Astrocyte (in vitro differentiated cells and primary cell): ENCODE measurements around the gene SLC22A31. TPM values are rescaled to one million over a fixed set of nuclear protein-coding genes. Genes with fewer than 3 reads are reported as not detected.

Experiments
- DNase-seq: peaks from one replicate; pipeline ENCODE4 v3.0.0-alpha.2; 2010; ENCODE audit warnings: low read depth
- FAIRE-seq: peaks from 2 replicates; lab custom pipeline; 2011; peaks lifted over from hg19 to GRCh38; lab: Jason Lieb, UNC
- H2AFZ ChIP-seq: 2 replicates; pipeline ENCODE4 v1.6.0; 2012; ENCODE audit warnings: low read depth, low read length, inconsistent platforms
- H3K27ac ChIP-seq: 2 replicates; pipeline ENCODE4 v1.5.1; 2011; ENCODE audit warnings: low read depth, low read length, inconsistent platforms
- H3K27me3 ChIP-seq: 2 replicates; pipeline ENCODE4 v1.6.0; 2011; ENCODE audit warnings: low read length, inconsistent platforms; ENCODE audit not compliant: insufficient read depth
- H3K36me3 ChIP-seq: 2 replicates; pipeline ENCODE4 v1.5.1; 2011; ENCODE audit warnings: low read length, inconsistent platforms; ENCODE audit not compliant: insufficient read depth
- H3K4me1 ChIP-seq: 2 replicates; pipeline ENCODE4 v1.5.1; 2011; ENCODE audit warnings: low read length, inconsistent platforms; ENCODE audit not compliant: insufficient read depth
- H3K4me2 ChIP-seq: 2 replicates; pipeline ENCODE4 v1.6.0; 2012; ENCODE audit warnings: low read length, inconsistent platforms
- H3K4me3 ChIP-seq: 2 replicates; pipeline ENCODE4 v1.5.1; 2011; ENCODE audit warnings: low read depth, mild to moderate bottlenecking, low read length, inconsistent platforms; ENCODE audit not compliant: insufficient read depth
- H3K79me2 ChIP-seq: 2 replicates; pipeline ENCODE4 v1.6.0; 2012; ENCODE audit warnings: mild to moderate bottlenecking, low read length, inconsistent platforms; ENCODE audit not compliant: insufficient read depth
- H3K9ac ChIP-seq: 2 replicates; pipeline ENCODE4 v1.6.0; 2012; ENCODE audit warnings: mild to moderate bottlenecking, low read length, inconsistent platforms
- H3K9me3 ChIP-seq: 2 replicates; pipeline ENCODE4 v1.5.1; 2012; ENCODE audit warnings: low read depth, mild to moderate bottlenecking, low read length, inconsistent platforms; ENCODE audit not compliant: insufficient read depth
- H4K20me1 ChIP-seq: 2 replicates; pipeline ENCODE4 v1.6.0; 2012; ENCODE audit warnings: low read length, inconsistent platforms; ENCODE audit not compliant: insufficient read depth
- H3K27ac Mint-ChIP-seq: one replicate; pipeline ENCODE4 v1.8.0; 2021; ENCODE audit warnings: mild to moderate bottlenecking, mixed read lengths; ENCODE audit not compliant: unreplicated experiment
- H3K27me3 Mint-ChIP-seq: one replicate; pipeline ENCODE4 v1.8.0; 2021; ENCODE audit warnings: low read depth, mixed read lengths; ENCODE audit not compliant: unreplicated experiment
- H3K36me3 Mint-ChIP-seq: one replicate; pipeline ENCODE4 v1.8.0; 2021; ENCODE audit warnings: low read depth, mixed read lengths; ENCODE audit not compliant: unreplicated experiment
- H3K4me1 Mint-ChIP-seq: one replicate; pipeline ENCODE4 v1.8.0; 2021; ENCODE audit warnings: low read depth, mixed read lengths; ENCODE audit not compliant: unreplicated experiment
- H3K4me3 Mint-ChIP-seq: one replicate; pipeline ENCODE4 v1.8.0; 2021; ENCODE audit warnings: mild to moderate bottlenecking, moderate library complexity, mixed read lengths; ENCODE audit not compliant: unreplicated experiment
- H3K9me3 Mint-ChIP-seq: one replicate; pipeline ENCODE4 v1.8.0; 2021; ENCODE audit warnings: mild to moderate bottlenecking, mixed read lengths; ENCODE audit not compliant: unreplicated experiment
- CTCF ChIP-seq: IDR thresholded peaks from 2 replicates; pipeline ENCODE4 v1.5.1; 2011; ENCODE audit warnings: low read depth, mild to moderate bottlenecking, inconsistent platforms, low read length, moderate library complexity; ENCODE audit not compliant: insufficient read depth
- EZH2 ChIP-seq: IDR thresholded peaks from 2 replicates; pipeline ENCODE4 v1.6.1; 2012; ENCODE audit warnings: mild to moderate bottlenecking, low read length, inconsistent platforms; ENCODE audit not compliant: insufficient read depth
- total RNA-seq: library from RNA; stranded (reverse); gene quantifications from 2 replicates; pipeline ENCODE4 v1.2.1, GENCODE V29; 2021

SLC22A31 gene
- total RNA-seq, 1 donor from 2014 or later = 1.3 TPM

DNA sequence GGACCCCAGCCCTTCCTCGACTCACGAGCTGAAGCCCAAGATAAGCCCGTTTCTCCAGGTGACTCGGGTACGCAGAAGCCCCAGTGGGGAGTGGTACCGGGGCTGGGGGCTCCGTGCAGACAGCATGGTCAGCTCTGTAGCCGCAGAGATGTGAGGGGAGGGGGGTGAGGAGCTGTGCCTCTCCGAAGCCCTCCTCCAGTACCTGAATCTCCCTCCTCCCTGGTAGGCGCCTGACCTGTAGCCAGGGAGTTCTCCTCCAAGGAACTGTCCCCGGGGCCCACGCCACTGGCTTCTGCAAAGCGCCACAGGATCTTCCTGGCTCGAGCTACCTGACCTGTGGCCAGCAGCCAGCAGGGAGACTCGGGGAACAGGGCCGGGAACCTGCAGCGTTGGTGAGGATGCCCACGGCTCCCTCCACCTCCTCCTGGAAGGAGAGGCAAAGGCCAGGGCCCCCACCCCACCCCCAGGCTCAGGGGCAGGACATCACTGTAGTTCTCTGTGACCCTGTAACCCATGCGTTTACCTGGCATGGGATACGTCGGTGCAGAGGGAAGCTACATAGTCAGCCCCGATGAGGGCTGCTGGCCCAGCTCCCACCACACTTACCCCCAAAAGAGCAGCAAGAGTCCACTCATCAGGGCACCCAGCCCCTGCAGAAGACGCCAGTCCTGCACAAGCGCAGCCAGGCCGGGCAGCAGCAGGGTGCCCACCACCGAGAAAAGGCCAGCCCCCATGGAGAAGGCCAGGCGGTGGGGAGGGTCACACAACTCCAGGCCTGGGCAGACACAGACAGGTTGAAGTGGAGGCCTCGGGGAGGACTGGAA lies 1.7 kb downstream of the SLC22A31 start:
- H3K36me3 Mint-ChIP-seq = no peaks in the 10 kb centered on the region
- Histone ChIP-seq H2AFZ (no peak overlapping the region), H3K9ac (no peak overlapping the region), H3K4me3 (no peak overlapping the region), H3K27me3 (peaks cover 22% of the 10 kb centered on the region), H4K20me1 (no peaks in the 10 kb centered on the region), H3K9me3 (peaks cover 4% of the 10 kb centered on the region), H3K4me1 (no peaks in the 10 kb centered on the region), H3K36me3 (no peaks in the 10 kb centered on the region), H3K27ac (no peak overlapping the region), H3K79me2 (no peaks in the 10 kb centered on the region), H3K4me2 (no peak overlapping the region)
- peaks cover 30% of the 10 kb centered on the region for H3K27me3 Mint-ChIP-seq
- no peak overlapping the region for H3K27ac Mint-ChIP-seq
- TF ChIP-seq CTCF (no peak), EZH2 (no peak)
- H3K9me3 Mint-ChIP-seq = peaks cover 9% of the 10 kb centered on the region
- DNase-seq (no peak), FAIRE-seq (no peak)
- no peak overlapping the region for H3K4me3 Mint-ChIP-seq
- no peaks in the 10 kb centered on the region for H3K4me1 Mint-ChIP-seq

DNA sequence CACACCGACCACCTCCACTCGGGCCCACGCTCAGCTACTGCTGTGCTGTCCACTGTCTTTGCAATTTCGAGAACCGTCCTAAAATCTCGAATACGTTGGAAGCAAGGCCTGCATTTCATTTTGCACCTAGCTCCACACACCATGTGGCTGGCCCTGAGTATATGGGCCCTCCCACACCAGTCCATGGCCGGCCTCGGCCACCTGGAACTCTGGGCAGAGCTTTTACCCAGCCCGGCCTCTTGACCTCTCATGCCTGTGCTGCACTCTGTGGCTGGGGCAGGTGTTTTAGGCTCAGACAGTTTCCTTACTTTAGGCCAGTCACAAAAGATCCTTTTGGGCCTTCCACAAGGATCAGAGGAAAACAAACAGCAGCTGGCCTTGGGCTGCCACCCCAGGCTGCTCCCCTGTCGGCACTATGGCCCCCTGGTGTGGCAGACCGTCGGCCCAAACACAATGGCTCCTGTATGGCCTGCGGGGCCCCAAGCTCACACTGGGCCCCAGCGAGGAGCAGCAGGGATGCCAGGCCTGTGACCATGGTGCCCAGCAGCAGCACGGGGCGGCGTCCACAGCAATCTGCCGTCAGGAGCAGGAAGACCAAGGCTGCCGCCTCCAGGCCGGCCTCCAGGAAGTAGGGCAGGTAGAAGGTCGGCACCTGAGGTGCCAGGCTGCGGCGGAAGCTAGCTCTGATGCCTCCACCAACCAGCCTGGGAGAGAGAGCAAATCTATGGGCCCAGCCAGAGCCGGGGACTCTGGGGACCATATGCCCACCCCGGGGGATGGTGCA lies 2.5 kb downstream of the SLC22A31 start:
- no peaks in the 10 kb centered on the region for H3K36me3 ChIP-seq
- H3K27ac ChIP-seq = no peak overlapping the region

More for the DNA sequence above, 2.5 kb downstream of the SLC22A31 start:
- Histone ChIP-seq H3K9ac (no peak overlapping the region), H3K4me2 (no peak overlapping the region), H3K4me1 (no peaks in the 10 kb centered on the region), H3K79me2 (no peaks in the 10 kb centered on the region), H4K20me1 (no peaks in the 10 kb centered on the region), H3K27me3 (peaks cover 14% of the 10 kb centered on the region), H3K4me3 (no peak overlapping the region), H3K9me3 (no peaks in the 10 kb centered on the region), H2AFZ (no peak overlapping the region)
- DNase-seq = no peak
- no peak for FAIRE-seq
- TF ChIP-seq EZH2 (no peak), CTCF (no peak)
- Mint-ChIP-seq H3K36me3 (no peaks in the 10 kb centered on the region), H3K4me3 (no peak overlapping the region), H3K27ac (no peak overlapping the region), H3K27me3 (peaks cover 23% of the 10 kb centered on the region), H3K9me3 (peaks cover 3% of the 10 kb centered on the region), H3K4me1 (no peaks in the 10 kb centered on the region)
